ENCODE results near the gene SNX8. TPM values are rescaled to one million over a fixed set of nuclear protein-coding genes. Genes with fewer than 3 reads are reported as not detected.
A peak's percentile ranks its signal among the peaks of the same experiment; 100 is the strongest.

Gene SNX8
- total RNA-seq, 2 experiments from 2014 or later = 28.3 to 35.8 TPM

GRCh38 chr7:2247141-2247995 lies 66.9 kb downstream of the SNX8 start:
- Mint-ChIP-seq H3K36me3 (ENCODE audit: low read depth) (peaks cover 47% of the 10 kb centered on the region), H3K4me3 (no peak overlapping the region), H3K4me1 (ENCODE audit: low read depth) (peaks cover 71% of the 10 kb centered on the region), H3K27ac (no peak overlapping the region), H3K27me3 (ENCODE audit: low read depth) (no peaks in the 10 kb centered on the region), H3K9me3 (ENCODE audit: insufficient read depth) (no peaks in the 10 kb centered on the region)
- CTCF ChIA-PET = interaction anchor here (0.8 to 2.5 kb wide), 6 partner anchors 14 to 452 kb away, joined by 3 to 9 read pairs (median 6); no protein-coding TSS in a partner anchor
- POLR2A ChIA-PET = no interaction called here
- peak; percentile 33 for DNase-seq
- ATAC-seq = no peak

GRCh38 chr7:2245883-2246675 lies 68.2 kb downstream of the SNX8 start:
- POLR2A ChIA-PET = no interaction called here
- Mint-ChIP-seq H3K4me3 (no peak overlapping the region), H3K36me3 (ENCODE audit: low read depth) (peaks cover 39% of the 10 kb centered on the region), H3K9me3 (ENCODE audit: insufficient read depth) (no peaks in the 10 kb centered on the region), H3K27ac (peak overlapping the region; percentile 46), H3K27me3 (ENCODE audit: low read depth) (no peaks in the 10 kb centered on the region), H3K4me1 (ENCODE audit: low read depth) (peaks cover 66% of the 10 kb centered on the region)
- DNase-seq = no peak
- CTCF ChIA-PET = interaction anchor here (2.5 kb wide), 1 partner anchor 102 kb away, joined by 9 read pairs; no protein-coding TSS in a partner anchor
- ATAC-seq = no peak

GRCh38 chr7:2244404-2244995 lies 69.7 kb downstream of the SNX8 start:
- Mint-ChIP-seq H3K9me3 (ENCODE audit: insufficient read depth) (no peaks in the 10 kb centered on the region), H3K36me3 (ENCODE audit: low read depth) (peaks cover 34% of the 10 kb centered on the region), H3K4me1 (ENCODE audit: low read depth) (peaks cover 67% of the 10 kb centered on the region), H3K4me3 (no peak overlapping the region), H3K27me3 (ENCODE audit: low read depth) (no peaks in the 10 kb centered on the region), H3K27ac (no peak overlapping the region)
- ChIA-PET CTCF (interaction anchor here (0.8 to 2.5 kb wide), 2 partner anchors 11 to 103 kb away, joined by 3 to 9 read pairs; no protein-coding TSS in a partner anchor), POLR2A (no interaction called here)
- DNase-seq (no peak), ATAC-seq (no peak)

GRCh38 chr7:2243458-2243857 lies 70.8 kb downstream of the SNX8 start:
- Mint-ChIP-seq H3K36me3 (ENCODE audit: low read depth) (peaks cover 31% of the 10 kb centered on the region), H3K27me3 (ENCODE audit: low read depth) (no peaks in the 10 kb centered on the region), H3K27ac (no peak overlapping the region), H3K4me1 (ENCODE audit: low read depth) (peaks cover 57% of the 10 kb centered on the region), H3K4me3 (peak overlapping the region; percentile 95), H3K9me3 (ENCODE audit: insufficient read depth) (no peaks in the 10 kb centered on the region)
- CTCF ChIA-PET = no interaction called here
- POLR2A ChIA-PET = interaction anchor here (2.7 kb wide), 1 partner anchor 11 kb away, joined by 15 read pairs; the partner anchor contains the start of gene MAD1L1
- DNase-seq (no peak), ATAC-seq (no peak)

- H3K27me3 Mint-ChIP-seq (ENCODE audit: low read depth) = no peaks in the 10 kb centered on the region
- peak; percentile 59 for DNase-seq
- no peaks in the 10 kb centered on the region for H3K9me3 Mint-ChIP-seq (ENCODE audit: insufficient read depth)
- ChIA-PET CTCF (interaction anchor here (1.7 kb wide), 1 partner anchor 105 kb away, joined by 7 read pairs; no protein-coding TSS in a partner anchor), POLR2A (interaction anchor here (0.6 to 2.7 kb wide), 8 partner anchors 8 to 146 kb away, joined by 3 to 15 read pairs (median 3); partner anchors contain the start of gene MAD1L1)
- peaks cover 31% of the 10 kb centered on the region for H3K36me3 Mint-ChIP-seq (ENCODE audit: low read depth)
- peak; percentile 48 for ATAC-seq
- H3K27ac Mint-ChIP-seq = peak overlapping the region; percentile 96
- peak overlapping the region; percentile 95 for H3K4me3 Mint-ChIP-seq
- H3K4me1 Mint-ChIP-seq (ENCODE audit: low read depth) = peaks cover 51% of the 10 kb centered on the region
These were observed 71.5 kb downstream of the SNX8 start for GRCh38 chr7:2242541-2243429.

- POLR2A ChIA-PET = interaction anchor here (0.6 to 2.7 kb wide), 9 partner anchors 9 to 146 kb away, joined by 3 to 15 read pairs (median 3); partner anchors contain the start of gene MAD1L1
- Mint-ChIP-seq H3K27me3 (ENCODE audit: low read depth) (no peaks in the 10 kb centered on the region), H3K27ac (peak within 1 kb of the TSS; percentile 96), H3K9me3 (ENCODE audit: insufficient read depth) (no peaks in the 10 kb centered on the region), H3K36me3 (ENCODE audit: low read depth) (peaks cover 37% of the 10 kb centered on the region), H3K4me1 (ENCODE audit: low read depth) (peaks cover 47% of the 10 kb centered on the region), H3K4me3 (peak within 1 kb of the TSS; percentile 95)
- peak; percentile 86 for ATAC-seq
- peak; percentile 75 for DNase-seq
- CTCF ChIA-PET = interaction anchor here (1.0 to 1.7 kb wide), 5 partner anchors 10 to 738 kb away, joined by 3 to 7 read pairs (median 4); no protein-coding TSS in a partner anchor
These were observed 72.4 kb downstream of the SNX8 start, which contains the start of the genes MRM2 and NUDT1 for GRCh38 chr7:2241580-2242540. TSS of gene MRM2 (minus strand) at chr7:2242205. CDS start at chr7:2242169, 36 bp downstream. TSS of gene NUDT1 (plus strand) at chr7:2242226. CDS start at chr7:2244575, 2,349 bp downstream.

- no peak for DNase-seq
- Mint-ChIP-seq H3K27me3 (ENCODE audit: low read depth) (no peaks in the 10 kb centered on the region), H3K4me3 (no peak overlapping the region), H3K27ac (no peak overlapping the region), H3K36me3 (ENCODE audit: low read depth) (peaks cover 40% of the 10 kb centered on the region), H3K9me3 (ENCODE audit: insufficient read depth) (no peaks in the 10 kb centered on the region), H3K4me1 (ENCODE audit: low read depth) (peaks cover 38% of the 10 kb centered on the region)
- CTCF ChIA-PET = no interaction called here
- POLR2A ChIA-PET = no interaction called here
- ATAC-seq = no peak
These were observed 75.0 kb downstream of the SNX8 start for GRCh38 chr7:2239242-2239641.

- DNase-seq = no peak
- H3K27ac Mint-ChIP-seq = peak overlapping the region; percentile 15
- POLR2A ChIA-PET = no interaction called here
- H3K36me3 Mint-ChIP-seq (ENCODE audit: low read depth) = peaks cover 47% of the 10 kb centered on the region
- H3K4me3 Mint-ChIP-seq = no peak overlapping the region
- no peak for ATAC-seq
- CTCF ChIA-PET = interaction anchor here (1.0 kb wide), 1 partner anchor 111 kb away, joined by 3 read pairs; no protein-coding TSS in a partner anchor
- peaks cover 31% of the 10 kb centered on the region for H3K4me1 Mint-ChIP-seq (ENCODE audit: low read depth)
- H3K27me3 Mint-ChIP-seq (ENCODE audit: low read depth) = no peaks in the 10 kb centered on the region
- H3K9me3 Mint-ChIP-seq (ENCODE audit: insufficient read depth) = no peaks in the 10 kb centered on the region
These were observed 77.1 kb downstream of the SNX8 start for GRCh38 chr7:2237109-2237602.

GRCh38 chr7:2233926-2234325 lies 80.3 kb downstream of the SNX8 start:
- no peak for DNase-seq
- ChIA-PET CTCF (no interaction called here), POLR2A (no interaction called here)
- H3K36me3 Mint-ChIP-seq (ENCODE audit: low read depth) = peaks cover 45% of the 10 kb centered on the region
- peak overlapping the region; percentile 67 for H3K4me3 Mint-ChIP-seq
- H3K27ac Mint-ChIP-seq = peak overlapping the region; percentile 60
- ATAC-seq = no peak
- H3K27me3 Mint-ChIP-seq (ENCODE audit: low read depth) = no peaks in the 10 kb centered on the region
- peaks cover 37% of the 10 kb centered on the region for H3K4me1 Mint-ChIP-seq (ENCODE audit: low read depth)
- H3K9me3 Mint-ChIP-seq (ENCODE audit: insufficient read depth) = no peaks in the 10 kb centered on the region
